BE2C (cell line): Measurements from ENCODE around the gene WASF3.

Source experiments
- DNase-seq: peaks from one replicate; pipeline ENCODE4 v3.0.0-alpha.2; 2020
- H3K27me3 ChIP-seq: fragments of 250-450 bp; sonication (Bioruptor Pico); 2 replicates; pipeline ENCODE4 v1.5.1; 2020; ENCODE audit warnings: mild to moderate bottlenecking
- H3K36me3 ChIP-seq: fragments of 250-450 bp; sonication (Bioruptor Pico); 2 replicates; pipeline ENCODE4 v1.5.1; 2020; ENCODE audit warnings: mild to moderate bottlenecking
- H3K4me1 ChIP-seq: fragments of 250-450 bp; sonication (Bioruptor Pico); 2 replicates; pipeline ENCODE4 v1.5.1; 2020
- H3K4me3 ChIP-seq: 2 replicates; pipeline ENCODE4 v1.5.1; 2011; ENCODE audit warnings: low read depth, low read length
- H3K9me3 ChIP-seq: fragments of 250-450 bp; sonication (Bioruptor Pico); 2 replicates; pipeline ENCODE4 v1.5.1; 2020
- TF ChIP-seq, protein P1 (sequence below): IDR thresholded peaks from 2 replicates; pipeline ENCODE4 v1.5.1; 2012; ENCODE audit warnings: mild to moderate bottlenecking, low read depth, low read length

Gene WASF3

DNA sequence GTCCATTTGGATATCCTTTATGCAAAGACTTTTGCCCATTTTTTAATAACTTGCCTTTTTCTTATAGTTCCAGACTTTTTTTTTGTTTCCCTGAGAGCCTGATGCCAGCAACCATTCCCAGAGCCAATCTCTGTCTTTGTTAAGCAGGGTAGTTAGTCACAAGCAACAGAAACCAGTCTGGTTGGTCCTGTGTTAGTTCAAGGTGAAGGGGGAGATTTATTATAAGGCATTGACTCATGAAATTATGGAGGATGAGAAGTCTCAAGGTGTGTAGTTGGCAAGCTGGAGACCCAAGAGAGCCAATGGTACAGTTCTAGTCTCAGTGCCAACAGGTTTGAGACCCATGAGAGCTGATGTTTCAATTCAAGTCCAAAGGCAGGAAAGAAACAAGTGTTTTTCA lies 170.2 kb downstream of the WASF3 start:
- no peak for DNase-seq
- no peaks in the 10 kb centered on the region for H3K9me3 ChIP-seq
- no peaks in the 10 kb centered on the region for H3K36me3 ChIP-seq
- no peak overlapping the region for H3K4me3 ChIP-seq
- TF ChIP-seq, protein P1, sequence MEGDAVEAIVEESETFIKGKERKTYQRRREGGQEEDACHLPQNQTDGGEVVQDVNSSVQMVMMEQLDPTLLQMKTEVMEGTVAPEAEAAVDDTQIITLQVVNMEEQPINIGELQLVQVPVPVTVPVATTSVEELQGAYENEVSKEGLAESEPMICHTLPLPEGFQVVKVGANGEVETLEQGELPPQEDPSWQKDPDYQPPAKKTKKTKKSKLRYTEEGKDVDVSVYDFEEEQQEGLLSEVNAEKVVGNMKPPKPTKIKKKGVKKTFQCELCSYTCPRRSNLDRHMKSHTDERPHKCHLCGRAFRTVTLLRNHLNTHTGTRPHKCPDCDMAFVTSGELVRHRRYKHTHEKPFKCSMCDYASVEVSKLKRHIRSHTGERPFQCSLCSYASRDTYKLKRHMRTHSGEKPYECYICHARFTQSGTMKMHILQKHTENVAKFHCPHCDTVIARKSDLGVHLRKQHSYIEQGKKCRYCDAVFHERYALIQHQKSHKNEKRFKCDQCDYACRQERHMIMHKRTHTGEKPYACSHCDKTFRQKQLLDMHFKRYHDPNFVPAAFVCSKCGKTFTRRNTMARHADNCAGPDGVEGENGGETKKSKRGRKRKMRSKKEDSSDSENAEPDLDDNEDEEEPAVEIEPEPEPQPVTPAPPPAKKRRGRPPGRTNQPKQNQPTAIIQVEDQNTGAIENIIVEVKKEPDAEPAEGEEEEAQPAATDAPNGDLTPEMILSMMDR, result no peak
- no peaks in the 10 kb centered on the region for H3K4me1 ChIP-seq
- no peaks in the 10 kb centered on the region for H3K27me3 ChIP-seq

DNA sequence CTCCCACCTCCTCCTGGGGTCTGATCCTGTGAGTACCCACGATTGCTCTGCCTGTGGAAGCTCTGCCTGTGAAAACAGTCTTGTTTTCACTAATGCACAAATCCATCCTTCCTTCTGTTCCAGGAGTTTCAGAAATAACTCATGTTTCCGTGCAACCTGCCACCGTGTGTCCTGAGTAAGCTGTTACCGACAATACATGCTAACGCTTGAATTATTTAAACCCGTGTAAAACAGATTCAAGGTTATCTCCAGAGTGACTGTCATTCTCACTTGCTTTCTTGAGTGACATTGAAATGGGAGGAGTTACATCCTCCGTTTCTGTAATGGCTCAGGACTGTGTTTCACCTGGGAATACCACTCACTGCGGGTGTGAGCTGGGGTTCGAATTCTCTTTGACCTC lies 178.2 kb downstream of the WASF3 start:
- Histone ChIP-seq H3K4me3 (no peak overlapping the region), H3K4me1 (no peaks in the 10 kb centered on the region), H3K27me3 (no peaks in the 10 kb centered on the region), H3K36me3 (no peaks in the 10 kb centered on the region), H3K9me3 (no peaks in the 10 kb centered on the region)
- DNase-seq, result no peak
- TF ChIP-seq, protein P1, result no peak
